HepG2 (cell line): ENCODE measurements around the gene PYURF. TPM values are rescaled to one million over a fixed set of nuclear protein-coding genes. Genes with fewer than 3 reads are reported as not detected.

Source experiments
- ATF4 ChIP-seq, 2 experiments: fragments of 450-650 bp in 1 of 2; sonication (generic) in 1 of 2; formaldehyde crosslinking; IDR thresholded peaks; 2 replicates each; pipeline versions ENCODE4 v1.5.0 to v1.8.0; 2020 to 2022; ENCODE audit warnings: mild to moderate bottlenecking in 1 of 2, missing genetic modification reagents in 1 of 2
- CBFB ChIP-seq: sonication (generic); formaldehyde crosslinking; IDR thresholded peaks from 2 replicates; pipeline ENCODE4 v1.4.0; 2020; ENCODE audit warnings: missing genetic modification reagents
- FOXA1 ChIP-seq, 2 experiments: fragments of 450-650 bp in 1 of 2; sonication (generic) in 1 of 2; formaldehyde crosslinking in 1 of 2; IDR thresholded peaks; 2 replicates each; pipeline versions ENCODE4 v1.4.0 to v1.6.1; 2016 to 2020; ENCODE audit warnings: missing genetic modification reagents in 1 of 2
- GABPA ChIP-seq, 2 experiments: IDR thresholded peaks; 2 replicates each; pipeline ENCODE4 v1.6.1; 2011 to 2016; ENCODE audit warnings: low read depth in 2 of 2, low read length in 1 of 2, missing biosample characterization in 1 of 2, missing genetic modification characterization in 1 of 2
- JUNB ChIP-seq: sonication (generic); formaldehyde crosslinking; IDR thresholded peaks from 2 replicates; pipeline ENCODE4 v1.8.0; 2022; ENCODE audit warnings: missing genetic modification reagents, mild to moderate bottlenecking, borderline replicate concordance
- KDM1A ChIP-seq: IDR thresholded peaks from 2 replicates; pipeline ENCODE4 v1.6.1; 2016; ENCODE audit warnings: missing compliant biosample characterization
- MNT ChIP-seq: fragments of 450-650 bp; IDR thresholded peaks from 2 replicates; pipeline ENCODE4 v1.6.1; 2016
- NFE2L2 ChIP-seq: fragments of 150-350 bp; IDR thresholded peaks from 2 replicates; pipeline ENCODE4 v1.6.1; 2014; ENCODE audit warnings: low read length
- NFRKB ChIP-seq: fragments of 450-650 bp; IDR thresholded peaks from 2 replicates; pipeline ENCODE4 v1.6.1; 2017
- NONO ChIP-seq, 2 experiments: fragments of 450-650 bp in 1 of 2; sonication (generic) in 1 of 2; formaldehyde crosslinking in 1 of 2; IDR thresholded peaks in 1 of 2; conservative IDR thresholded peaks in 1 of 2; 2 replicates each; pipeline versions ENCODE4 v1.6.1 to v1.8.0; 2017 to 2022; ENCODE audit warnings: mild to moderate bottlenecking in 1 of 2, missing genetic modification reagents in 1 of 2, moderate library complexity in 1 of 2
- ONECUT2 ChIP-seq: sonication (generic); formaldehyde crosslinking; IDR thresholded peaks from 2 replicates; pipeline ENCODE4 v1.4.0; 2020; ENCODE audit warnings: missing genetic modification reagents
- RORA ChIP-seq: sonication (generic); formaldehyde crosslinking; IDR thresholded peaks from 2 replicates; pipeline ENCODE4 v1.5.0; 2020; ENCODE audit warnings: mild to moderate bottlenecking, missing genetic modification reagents, moderate library complexity
- SNAPC2 ChIP-seq: sonication (generic); formaldehyde crosslinking; IDR thresholded peaks from 2 replicates; pipeline ENCODE4 v1.8.1; 2022; ENCODE audit warnings: mild to moderate bottlenecking, missing genetic modification reagents
- TAF15 ChIP-seq: fragments of 200-400 bp; formaldehyde crosslinking; IDR thresholded peaks from one replicate; pipeline ENCODE4 v1.6.1; 2018; ENCODE audit warnings: mild to moderate bottlenecking, low read depth, low read length; ENCODE audit not compliant: poor library complexity, severe bottlenecking
- TRAFD1 ChIP-seq: sonication (generic); formaldehyde crosslinking; IDR thresholded peaks from 2 replicates; pipeline ENCODE4 v1.5.1; 2020; ENCODE audit warnings: missing genetic modification reagents, mild to moderate bottlenecking, borderline replicate concordance
- ZBTB3 ChIP-seq: sonication (generic); formaldehyde crosslinking; IDR thresholded peaks from 2 replicates; pipeline ENCODE4 v1.4.0; 2020; ENCODE audit warnings: low read depth, mild to moderate bottlenecking, moderate library complexity, missing genetic modification reagents, borderline replicate concordance
- ZFP41 ChIP-seq: sonication (generic); formaldehyde crosslinking; IDR thresholded peaks from 2 replicates; pipeline ENCODE4 v1.4.0; 2020; ENCODE audit warnings: mild to moderate bottlenecking, missing genetic modification reagents, borderline replicate concordance
- ZMYM3 ChIP-seq: sonication (generic); formaldehyde crosslinking; IDR thresholded peaks from 2 replicates; pipeline ENCODE4 v1.5.1; 2020; ENCODE audit warnings: mild to moderate bottlenecking, missing genetic modification reagents
- ZNF225 ChIP-seq: sonication (generic); formaldehyde crosslinking; IDR thresholded peaks from 2 replicates; pipeline ENCODE4 v1.4.0; 2020; ENCODE audit warnings: mild to moderate bottlenecking, missing genetic modification reagents
- ZNF7 ChIP-seq: IDR thresholded peaks from 2 replicates; pipeline ENCODE4 v1.6.1; 2016; ENCODE audit warnings: missing biosample characterization, missing genetic modification reagents
- ZNF713 ChIP-seq: sonication (generic); formaldehyde crosslinking; IDR thresholded peaks from 2 replicates; pipeline ENCODE4 v1.4.0; 2020; ENCODE audit warnings: mild to moderate bottlenecking, missing genetic modification reagents
- ZSCAN12 ChIP-seq: sonication (generic); formaldehyde crosslinking; IDR thresholded peaks from 2 replicates; pipeline ENCODE4 v1.9.0; 2021; ENCODE audit warnings: mild to moderate bottlenecking, missing genetic modification reagents
- ZSCAN31 ChIP-seq: sonication (generic); formaldehyde crosslinking; IDR thresholded peaks from 2 replicates; pipeline ENCODE4 v1.5.0; 2020; ENCODE audit warnings: low read depth, mild to moderate bottlenecking, missing genetic modification reagents
- polyA plus RNA-seq, 8 experiments: library from polyadenylated mRNA; depleted of rRNA in 3 of 8; stranded (reverse) in 7 of 8; unstranded in 1 of 8; fragments of >200 nt; fragmentation: Illumina TruSeq in 4 of 8; extraction: Trizol in 4 of 8; gene quantifications; 2 replicates each; pipeline versions ENCODE4 v1.2.1 to v1.2.3, GENCODE V29; 2011 to 2016; ENCODE audit warnings: low read depth in 4 of 8, missing spikeins in 1 of 8, mixed read lengths in 1 of 8; ENCODE audit not compliant: insufficient read depth in 1 of 8
- total RNA-seq, 5 experiments: library from RNA; depleted of rRNA; stranded (reverse); fragments of >200 nt; fragmentation: Illumina TruSeq; extraction: Trizol; gene quantifications; 2 replicates each; pipeline ENCODE4 v1.2.3, GENCODE V29; 2016; ENCODE audit warnings: low read depth in 1 of 5
- TF ChIP-seq, protein P1 (sequence below): sonication (generic); formaldehyde crosslinking; IDR thresholded peaks from 2 replicates; pipeline ENCODE4 v1.4.0; 2020; ENCODE audit warnings: mild to moderate bottlenecking, missing genetic modification reagents

Gene PYURF
- total and polyA plus RNA-seq, 2 of the 13 experiments (the other 11 are each of a cell fraction or from before 2014, with no cell fraction given) = 59.9 to 95.2 TPM

- TF ChIP-seq TRAFD1 (CRISPR knock-in tag) (no peak), ZNF713 (peak; percentile 91), FOXA1 (IDR thresholded peaks at IDR 0.05) (no peak), FOXA1 (CRISPR knock-in tag; IDR thresholded peaks at IDR 0.05) (0 out of 2 replicates have a peak, but pooled peaks have one; percentile 29), GABPA (IDR thresholded peaks at IDR 0.05; ENCODE audit: low read depth, low read length) (peak; percentile 62), GABPA (CRISPR knock-in tag; IDR thresholded peaks at IDR 0.05; ENCODE audit: low read depth) (peak; percentile 85), SNAPC2 (CRISPR knock-in tag) (no peak; the same call in 1 of the 2 replicates), ZFP41 (CRISPR knock-in tag) (0 out of 2 replicates have a peak, but pooled peaks have one; percentile 90), CBFB (peak; percentile 84; the same call in 1 of the 2 replicates), ZBTB3 (CRISPR knock-in tag) (peak; percentile 69; the same call in 1 of the 2 replicates), ZNF7 (CRISPR knock-in tag) (no peak), ATF4 (CRISPR knock-in tag; IDR thresholded peaks at IDR 0.05) (peak in 1 of 2 experiments; percentile 77; a peak in 1 of 4 replicates), TAF15 (no peak), RORA (0 out of 2 replicates have a peak, but pooled peaks have one; percentile 83), NFE2L2 (no peak), ZMYM3 (CRISPR knock-in tag) (peak; percentile 41; the same call in 1 of the 2 replicates), JUNB (CRISPR knock-in tag) (0 out of 2 replicates have a peak, but pooled peaks have one; percentile 58), NFRKB (no peak), ZSCAN12 (0 out of 2 replicates have a peak, but pooled peaks have one; percentile 75), NONO (IDR thresholded peaks at IDR 0.05) (no peak), NONO (CRISPR knock-in tag; conservative IDR thresholded peaks at IDR 0.05) (peak; percentile 99), ONECUT2 (CRISPR knock-in tag) (no peak), KDM1A (CRISPR knock-in tag) (0 out of 2 replicates have a peak, but pooled peaks have one; percentile 32), ZSCAN31 (CRISPR knock-in tag) (peak; percentile 93), ZNF225 (peak; percentile 91), MNT (no peak)
- TF ChIP-seq, protein P1, sequence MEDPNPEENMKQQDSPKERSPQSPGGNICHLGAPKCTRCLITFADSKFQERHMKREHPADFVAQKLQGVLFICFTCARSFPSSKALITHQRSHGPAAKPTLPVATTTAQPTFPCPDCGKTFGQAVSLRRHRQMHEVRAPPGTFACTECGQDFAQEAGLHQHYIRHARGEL = peak; percentile 88; the same call in 1 of the 2 replicates
Observed at GRCh38 chr4:88523325-88524129, at the start of gene PYURF (continued).
